Gastroesophageal sphincter (tissue), 4 donors: ENCODE data around the gene MYL3. TPM values are rescaled to one million over a fixed set of nuclear protein-coding genes. Genes with fewer than 3 reads are reported as not detected.

Experiments
- ATAC-seq: fragments of 150-250 bp; one replicate; pipeline ENCODE4 v1.9.1; 2016; ENCODE audit warnings: mild to moderate bottlenecking, moderate library complexity
- H3K27ac ChIP-seq, 4 donors: fragments of 200-600 bp; sonication (generic) in 3 of 4; 1 replicate in 3 of 4; 2 replicates in 1 of 4; pipeline ENCODE4 v1.5.1; 2016 to 2019
- H3K27me3 ChIP-seq: fragments of 200-600 bp; sonication (generic); one replicate; pipeline ENCODE4 v1.5.1; 2019
- H3K36me3 ChIP-seq, 2 donors: fragments of 200-600 bp; sonication (generic); one replicate each; pipeline ENCODE4 v1.5.1; 2019; ENCODE audit warnings: control low read depth in 1 of 2
- H3K4me1 ChIP-seq, 3 donors: fragments of 200-600 bp; sonication (generic); 1 replicate in 2 of 3; 2 replicates in 1 of 3; pipeline ENCODE4 v1.5.1; 2016 to 2019; ENCODE audit warnings: control low read depth in 2 of 3
- H3K4me3 ChIP-seq, 2 donors: fragments of 200-600 bp; sonication (generic); one replicate each; pipeline ENCODE4 v1.5.1; 2019; ENCODE audit warnings: mild to moderate bottlenecking in 1 of 2, moderate library complexity in 1 of 2
- H3K9me3 ChIP-seq, 3 donors: fragments of 200-600 bp; sonication (generic); one replicate each; pipeline ENCODE4 v1.5.1; 2017 to 2019; ENCODE audit warnings: control low read depth in 2 of 3
- CTCF ChIP-seq, 4 experiments: fragments of 200-600 bp in 2 of 4; fragments of 450-650 bp in 2 of 4; sonication (generic) in 1 of 4; IDR thresholded peaks; one replicate each; pipeline ENCODE4 v1.5.1; 2017 to 2019; ENCODE audit warnings: antibody characterized with exemption in 4 of 4, mild to moderate bottlenecking in 2 of 4, moderate library complexity in 2 of 4
- EP300 ChIP-seq: sonication (generic); formaldehyde crosslinking; IDR thresholded peaks from one replicate; pipeline ENCODE4 v1.6.1; 2017; ENCODE audit warnings: antibody characterized with exemption, mild to moderate bottlenecking
- POLR2A ChIP-seq, 2 donors: fragments of 450-650 bp; IDR thresholded peaks; one replicate each; pipeline ENCODE4 v1.6.1; 2017; ENCODE audit warnings: antibody characterized with exemption in 2 of 2, mild to moderate bottlenecking in 2 of 2, moderate library complexity in 1 of 2
- POLR2AphosphoS5 ChIP-seq: sonication (generic); formaldehyde crosslinking; IDR thresholded peaks from one replicate; pipeline ENCODE4 v1.6.1; 2017; ENCODE audit warnings: antibody characterized with exemption
- WGBS, 2 donors: methylation state at CpG; one replicate each; pipeline ENCODE4 v1.1.5; 2018; ENCODE audit warnings: low coverage in 1 of 2; 5-methylcytosine and 5-hydroxymethylcytosine counted together
- total RNA-seq, 4 donors: library from RNA; depleted of rRNA; stranded (reverse); fragments of >200 nt; gene quantifications; one replicate each; pipeline ENCODE4 v1.1.0, GENCODE V29; 2016

The MYL3 gene
- total RNA-seq, 4 donors from 2014 or later: 2.6 to 5.3 (median 4.2) TPM

- ATAC-seq: peak; percentile 82
- H3K9me3 ChIP-seq: no peaks in the 10 kb centered on the region
- TF ChIP-seq EP300: no peak
- TF ChIP-seq POLR2A (IDR thresholded peaks at IDR 0.05): no peak
- TF ChIP-seq CTCF (IDR thresholded peaks at IDR 0.05): peak in 1 of 4 experiments; percentile 7
- peak; percentile 65 for TF ChIP-seq POLR2AphosphoS5
- H3K27me3 ChIP-seq: no peaks in the 10 kb centered on the region
- H3K27ac ChIP-seq: peak overlapping the region in 3 of 4 donors; percentile 48 to 66 (median 56)
- peak overlapping the region; percentile 4 to 54 for H3K4me3 ChIP-seq
- peaks cover 0 to 44% (median 10%) of the 10 kb centered on the region in 3 donors for H3K4me1 ChIP-seq
- H3K36me3 ChIP-seq: no peaks in the 10 kb centered on the region
- WGBS, 2 donors: 0 to 3% methylated on average over 5 to 15 of the region's 58 CpGs
Observed at GRCh38 chr3:46892285-46893145, 29.3 kb upstream of the MYL3 start.

GRCh38 chr3:46891132-46891531 lies 27.9 kb upstream of the MYL3 start:
- H3K4me3 ChIP-seq: no peak overlapping the region
- no peaks in the 10 kb centered on the region for H3K27me3 ChIP-seq
- H3K4me1 ChIP-seq: peaks cover 0 to 44% (median 10%) of the 10 kb centered on the region in 3 donors
- ATAC-seq: no peak
- no peak for TF ChIP-seq POLR2A (IDR thresholded peaks at IDR 0.05)
- TF ChIP-seq CTCF (IDR thresholded peaks at IDR 0.05): no peak
- TF ChIP-seq POLR2AphosphoS5: no peak
- TF ChIP-seq EP300: no peak
- WGBS, 2 donors: 85% methylated on average over 2 of the region's 3 CpGs; no CpG with 5 or more reads in 1 of the 2 donors
- H3K36me3 ChIP-seq: no peaks in the 10 kb centered on the region
- H3K9me3 ChIP-seq: no peaks in the 10 kb centered on the region
- no peak overlapping the region for H3K27ac ChIP-seq

- no peaks in the 10 kb centered on the region for H3K27me3 ChIP-seq
- ATAC-seq: no peak
- no peak overlapping the region for H3K4me3 ChIP-seq
- TF ChIP-seq POLR2AphosphoS5 (no peak), POLR2A (IDR thresholded peaks at IDR 0.05) (no peak), EP300 (no peak), CTCF (IDR thresholded peaks at IDR 0.05) (no peak)
- no peaks in the 10 kb centered on the region for H3K9me3 ChIP-seq
- whole genome bisulfite sequencing, 2 donors: no CpG with 5 or more reads among the region's 1 CpG
- no peaks in the 10 kb centered on the region for H3K36me3 ChIP-seq
- no peak overlapping the region for H3K27ac ChIP-seq
- H3K4me1 ChIP-seq: peaks cover 0 to 51% (median 10%) of the 10 kb centered on the region in 3 donors
Observed at GRCh38 chr3:46890132-46890531, 26.9 kb upstream of the MYL3 start.

- 83% methylated on average over 1 to 2 of the region's 6 CpGs for WGBS, 2 donors
- ATAC-seq: no peak
- no peak overlapping the region for H3K4me3 ChIP-seq
- H3K9me3 ChIP-seq: no peaks in the 10 kb centered on the region
- H3K4me1 ChIP-seq: peaks cover 0 to 57% (median 10%) of the 10 kb centered on the region in 3 donors
- H3K36me3 ChIP-seq: no peaks in the 10 kb centered on the region
- TF ChIP-seq POLR2AphosphoS5 (no peak), POLR2A (IDR thresholded peaks at IDR 0.05) (no peak), EP300 (no peak), CTCF (IDR thresholded peaks at IDR 0.05) (no peak)
- no peak overlapping the region for H3K27ac ChIP-seq
- no peaks in the 10 kb centered on the region for H3K27me3 ChIP-seq
Observed at GRCh38 chr3:46889381-46890110, 26.3 kb upstream of the MYL3 start.
